Peyer's patch (tissue), 4 donors: ENCODE data around the gene CDH2. TPM values are rescaled to one million over a fixed set of nuclear protein-coding genes. Genes with fewer than 3 reads are reported as not detected.

Source experiments
- DNase-seq, 3 donors: peaks; one replicate each; pipeline ENCODE4 v3.0.0-alpha.2; 2017 to 2019
- H3K27ac ChIP-seq, 4 donors: fragments of 200-600 bp; sonication (generic); one replicate each; pipeline ENCODE4 v1.5.1; 2016 to 2019
- H3K27me3 ChIP-seq, 2 donors: fragments of 200-600 bp; sonication (generic); one replicate each; pipeline ENCODE4 v1.5.1; 2019
- H3K36me3 ChIP-seq, 3 donors: fragments of 200-600 bp; sonication (generic); one replicate each; pipeline ENCODE4 v1.5.1; 2016 to 2019
- H3K4me1 ChIP-seq, 4 donors: fragments of 200-600 bp; sonication (generic); one replicate each; pipeline ENCODE4 v1.5.1; 2016 to 2019
- H3K4me3 ChIP-seq, 4 donors: fragments of 200-600 bp; sonication (generic); 1 replicate in 3 of 4; 2 replicates in 1 of 4; pipeline ENCODE4 v1.5.1; 2016 to 2019; ENCODE audit warnings: mild to moderate bottlenecking in 1 of 4
- H3K9me3 ChIP-seq, 4 donors: fragments of 200-600 bp; sonication (generic); one replicate each; pipeline ENCODE4 v1.5.1; 2016 to 2019; ENCODE audit warnings: mild to moderate bottlenecking in 1 of 4
- POLR2A ChIP-seq, 2 donors: fragments of 450-650 bp; IDR thresholded peaks; one replicate each; pipeline ENCODE4 v1.5.1; 2017; ENCODE audit warnings: antibody characterized with exemption in 2 of 2, mild to moderate bottlenecking in 2 of 2, moderate library complexity in 2 of 2
- total RNA-seq, 4 donors: library from RNA; depleted of rRNA; stranded (reverse); fragments of >200 nt; gene quantifications; one replicate each; pipeline ENCODE4 v1.1.0, GENCODE V29; 2016
- TF ChIP-seq, protein P1 (sequence below), 6 experiments: fragments of 450-650 bp in 4 of 6; fragments of 200-600 bp in 2 of 6; sonication (generic) in 1 of 6; IDR thresholded peaks; one replicate each; pipeline ENCODE4 v1.5.1; 2017 to 2019; ENCODE audit warnings: antibody characterized with exemption in 6 of 6, mild to moderate bottlenecking in 3 of 6, moderate library complexity in 1 of 6

The CDH2 gene
- total RNA-seq, 4 donors from 2014 or later = 0.66 to 1.3 TPM; not detected in 2

DNA sequence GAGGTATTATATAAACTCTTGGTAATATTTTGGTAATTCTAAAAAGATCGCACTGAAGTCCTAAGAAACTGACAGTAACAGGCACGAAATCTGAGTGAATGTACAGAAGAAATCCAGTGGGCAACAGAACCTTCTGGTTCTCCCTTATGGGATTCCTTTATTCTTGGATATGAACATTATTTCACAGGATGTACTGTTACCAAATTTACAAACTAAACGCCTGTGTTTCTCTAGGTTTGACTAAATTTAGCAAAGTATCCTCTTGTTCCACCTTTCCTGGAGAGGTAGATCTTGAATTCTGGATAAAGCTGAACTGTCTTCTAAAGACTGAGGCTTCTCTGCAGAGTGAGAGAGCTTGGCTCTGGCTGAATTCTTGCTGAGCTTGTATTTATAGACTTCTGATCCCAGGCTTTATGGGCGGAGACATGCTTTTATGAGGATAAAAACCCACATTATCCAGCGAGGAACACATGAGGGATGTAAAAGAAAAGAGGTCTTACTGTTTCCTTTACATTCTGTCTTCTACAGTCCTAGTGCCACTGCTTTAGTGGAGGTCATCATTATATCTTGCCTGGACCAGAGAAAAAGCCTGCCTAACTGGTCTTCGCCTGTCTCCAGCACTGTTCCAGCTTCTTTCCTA, 220.8 kb downstream of the CDH2 start:
- no peaks in the 10 kb centered on the region for H3K4me1 ChIP-seq
- H3K27me3 ChIP-seq = no peaks in the 10 kb centered on the region
- no peak overlapping the region for H3K4me3 ChIP-seq
- no peak overlapping the region for H3K27ac ChIP-seq
- H3K9me3 ChIP-seq = no peaks in the 10 kb centered on the region
- no peak for TF ChIP-seq POLR2A (IDR thresholded peaks at IDR 0.05)
- TF ChIP-seq, protein P1, sequence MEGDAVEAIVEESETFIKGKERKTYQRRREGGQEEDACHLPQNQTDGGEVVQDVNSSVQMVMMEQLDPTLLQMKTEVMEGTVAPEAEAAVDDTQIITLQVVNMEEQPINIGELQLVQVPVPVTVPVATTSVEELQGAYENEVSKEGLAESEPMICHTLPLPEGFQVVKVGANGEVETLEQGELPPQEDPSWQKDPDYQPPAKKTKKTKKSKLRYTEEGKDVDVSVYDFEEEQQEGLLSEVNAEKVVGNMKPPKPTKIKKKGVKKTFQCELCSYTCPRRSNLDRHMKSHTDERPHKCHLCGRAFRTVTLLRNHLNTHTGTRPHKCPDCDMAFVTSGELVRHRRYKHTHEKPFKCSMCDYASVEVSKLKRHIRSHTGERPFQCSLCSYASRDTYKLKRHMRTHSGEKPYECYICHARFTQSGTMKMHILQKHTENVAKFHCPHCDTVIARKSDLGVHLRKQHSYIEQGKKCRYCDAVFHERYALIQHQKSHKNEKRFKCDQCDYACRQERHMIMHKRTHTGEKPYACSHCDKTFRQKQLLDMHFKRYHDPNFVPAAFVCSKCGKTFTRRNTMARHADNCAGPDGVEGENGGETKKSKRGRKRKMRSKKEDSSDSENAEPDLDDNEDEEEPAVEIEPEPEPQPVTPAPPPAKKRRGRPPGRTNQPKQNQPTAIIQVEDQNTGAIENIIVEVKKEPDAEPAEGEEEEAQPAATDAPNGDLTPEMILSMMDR (IDR thresholded peaks at IDR 0.05) = no peak
- H3K36me3 ChIP-seq = no peaks in the 10 kb centered on the region
- DNase-seq = no peak

DNA sequence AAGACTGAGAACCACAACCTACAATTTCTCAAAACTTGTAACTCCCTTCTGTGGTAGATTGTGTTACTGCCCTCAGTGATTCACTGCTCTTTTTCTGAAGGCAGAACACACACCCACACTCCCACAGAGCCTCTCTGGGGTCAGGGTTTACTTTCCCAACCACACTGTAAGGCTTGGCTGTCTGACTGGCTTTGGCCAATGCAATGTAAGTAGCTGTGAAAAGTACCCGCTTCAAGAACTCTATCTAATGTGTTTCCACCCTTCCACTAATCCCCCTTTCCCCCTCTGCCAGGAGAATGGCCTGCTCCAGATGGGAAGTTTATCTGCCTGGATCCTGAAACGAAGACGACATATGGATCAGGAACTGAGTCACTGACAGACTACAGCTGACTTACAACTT, 222.7 kb downstream of the CDH2 start:
- Histone ChIP-seq H3K27ac (no peak overlapping the region), H3K4me3 (no peak overlapping the region), H3K4me1 (no peaks in the 10 kb centered on the region), H3K36me3 (no peaks in the 10 kb centered on the region), H3K9me3 (no peaks in the 10 kb centered on the region), H3K27me3 (no peaks in the 10 kb centered on the region)
- no peak for TF ChIP-seq POLR2A (IDR thresholded peaks at IDR 0.05)
- TF ChIP-seq, protein P1 (IDR thresholded peaks at IDR 0.05) = no peak
- DNase-seq = no peak

- Histone ChIP-seq H3K36me3 (no peaks in the 10 kb centered on the region), H3K27ac (no peak overlapping the region), H3K4me3 (no peak overlapping the region), H3K27me3 (no peaks in the 10 kb centered on the region), H3K4me1 (no peaks in the 10 kb centered on the region), H3K9me3 (no peaks in the 10 kb centered on the region)
- DNase-seq = no peak
- TF ChIP-seq, protein P1 (IDR thresholded peaks at IDR 0.05) = no peak
- no peak for TF ChIP-seq POLR2A (IDR thresholded peaks at IDR 0.05)
Measured at GRCh38 chr18:27952741-27953140, 224.2 kb downstream of the CDH2 start.

- Histone ChIP-seq H3K27me3 (no peaks in the 10 kb centered on the region), H3K36me3 (no peaks in the 10 kb centered on the region), H3K4me1 (no peaks in the 10 kb centered on the region), H3K27ac (no peak overlapping the region), H3K9me3 (no peaks in the 10 kb centered on the region), H3K4me3 (no peak overlapping the region)
- no peak for DNase-seq
- TF ChIP-seq POLR2A (IDR thresholded peaks at IDR 0.05) = no peak
- TF ChIP-seq, protein P1 (IDR thresholded peaks at IDR 0.05) = no peak
Measured at GRCh38 chr18:27950648-27951228, 226.2 kb downstream of the CDH2 start.

GRCh38 chr18:27948986-27949385, 227.9 kb downstream of the CDH2 start:
- DNase-seq = no peak
- Histone ChIP-seq H3K27me3 (no peaks in the 10 kb centered on the region), H3K4me3 (no peak overlapping the region), H3K9me3 (no peaks in the 10 kb centered on the region), H3K4me1 (no peaks in the 10 kb centered on the region), H3K36me3 (no peaks in the 10 kb centered on the region), H3K27ac (no peak overlapping the region)
- TF ChIP-seq POLR2A (IDR thresholded peaks at IDR 0.05) = no peak
- TF ChIP-seq, protein P1 (IDR thresholded peaks at IDR 0.05) = no peak
